ENCODE measurements around the gene PDXP. TPM values are rescaled to one million over a fixed set of nuclear protein-coding genes. Genes with fewer than 3 reads are reported as not detected.

PDXP gene
- total RNA-seq, 2 experiments from 2014 or later: 46.2 to 50.6 TPM

GRCh38 chr22:37696657-37697537 lies 38.4 kb downstream of the PDXP start, which contains the start of gene TRIOBP:
TRIOBP (plus strand) TSS chr22:37697048; CDS start chr22:37701366, 4,318 bp downstream.
- ChIA-PET POLR2A (no interaction called here), CTCF (interaction anchor here (0.9 to 2.0 kb wide), 2 partner anchors 16 to 53 kb away, joined by 3 to 6 read pairs; no protein-coding TSS in a partner anchor)

GRCh38 chr22:37697538-37697835 lies 39.0 kb downstream of the PDXP start:
- ChIA-PET CTCF (interaction anchor here (0.9 kb wide), 1 partner anchor 16 kb away, joined by 3 read pairs; no protein-coding TSS in a partner anchor), POLR2A (no interaction called here)

GRCh38 chr22:37701141-37701786 lies 42.7 kb downstream of the PDXP start:
- ChIA-PET CTCF (no interaction called here), POLR2A (no interaction called here)

GRCh38 chr22:37703906-37704305 lies 45.4 kb downstream of the PDXP start:
- POLR2A ChIA-PET: interaction anchor here (0.8 kb wide), 1 partner anchor 54 kb away, joined by 7 read pairs; no protein-coding TSS in a partner anchor
- CTCF ChIA-PET: interaction anchor here (1.0 kb wide), 1 partner anchor 61 kb away, joined by 4 read pairs; no protein-coding TSS in a partner anchor

GRCh38 chr22:37704645-37705044 lies 46.1 kb downstream of the PDXP start:
- ChIA-PET POLR2A (interaction anchor here (0.8 kb wide), 1 partner anchor 54 kb away, joined by 7 read pairs; no protein-coding TSS in a partner anchor), CTCF (no interaction called here)

GRCh38 chr22:37705205-37705604 lies 46.7 kb downstream of the PDXP start:
- POLR2A ChIA-PET: no interaction called here
- CTCF ChIA-PET: no interaction called here

- ChIA-PET POLR2A (no interaction called here), CTCF (no interaction called here)
Observed at GRCh38 chr22:37708580-37709444, 50.3 kb downstream of the PDXP start.

- CTCF ChIA-PET: no interaction called here
- POLR2A ChIA-PET: no interaction called here
Observed at GRCh38 chr22:37709445-37709765, 50.9 kb downstream of the PDXP start.

- POLR2A ChIA-PET: no interaction called here
- CTCF ChIA-PET: no interaction called here
Observed at GRCh38 chr22:37710675-37711074, 52.2 kb downstream of the PDXP start.

- POLR2A ChIA-PET: interaction anchor here (0.7 kb wide), 2 partner anchors 16 to 225 kb away, joined by 4 to 5 read pairs; no protein-coding TSS in a partner anchor
- CTCF ChIA-PET: no interaction called here
Observed at GRCh38 chr22:37711490-37711889, 53.0 kb downstream of the PDXP start.

GRCh38 chr22:37713761-37714160 lies 55.2 kb downstream of the PDXP start:
- POLR2A ChIA-PET: no interaction called here
- CTCF ChIA-PET: no interaction called here

GRCh38 chr22:37714634-37715033 lies 56.1 kb downstream of the PDXP start:
- CTCF ChIA-PET: no interaction called here

GRCh38 chr22:37715760-37716159 lies 57.2 kb downstream of the PDXP start:
- ChIA-PET POLR2A (no interaction called here), CTCF (no interaction called here)

More at GRCh38 chr22:37714634-37715033, 56.1 kb downstream of the PDXP start:
- POLR2A ChIA-PET: no interaction called here

Other genes with a start within 250 kb of the PDXP start
- gene ELFN2, start 231.2 kb upstream of the PDXP start, total RNA-seq: under 1 TPM; 0.04 to 0.06 TPM
- gene MFNG, start 172.3 kb upstream of the PDXP start, total RNA-seq: 100 to 1,000 TPM; 191 to 199 TPM
- under 1 TPM in 1 of 2 experiments, not detected in 1; 0.29 TPM for gene CARD10, start 139.3 kb upstream of the PDXP start, total RNA-seq
- gene CDC42EP1, start 98.2 kb upstream of the PDXP start, total RNA-seq: under 1 TPM; 0.36 to 0.73 TPM
- not detected for gene LGALS2, start 78.6 kb upstream of the PDXP start, total RNA-seq
- gene GGA1, start 49.9 kb upstream of the PDXP start, total RNA-seq: 10 to 100 TPM; 75.5 to 80.3 TPM
- gene SH3BP1, start 19.1 kb upstream of the PDXP start, total RNA-seq: 100 to 1,000 TPM; 102 to 105 TPM
- gene LGALS1, start 16.9 kb downstream of the PDXP start, total RNA-seq: 100 to 1,000 TPM; 278 to 297 TPM
- 10 to 100 TPM; 50.5 to 54.6 TPM for gene NOL12, start 27.6 kb downstream of the PDXP start, total RNA-seq
- 10 to 100 TPM; 24.1 to 24.8 TPM for gene TRIOBP, start 38.3 kb downstream of the PDXP start, total RNA-seq
- 10 to 100 TPM; 10.9 to 11.7 TPM for gene GCAT, start 149.2 kb downstream of the PDXP start, total RNA-seq
- not detected for gene GALR3, start 164.7 kb downstream of the PDXP start, total RNA-seq
- 10 to 100 TPM; 25.4 to 26.4 TPM for gene ANKRD54, start 185.6 kb downstream of the PDXP start, total RNA-seq
- 100 to 1,000 TPM; 533 to 559 TPM for gene EIF3L, start 190.7 kb downstream of the PDXP start, total RNA-seq
- gene MICALL1, start 247.6 kb downstream of the PDXP start, total RNA-seq: 10 to 100 TPM; 17.9 to 20.5 TPM